ENCODE measurements around the gene SMCO4. TPM values are rescaled to one million over a fixed set of nuclear protein-coding genes. Genes with fewer than 3 reads are reported as not detected.

SMCO4 gene
- total and polyA plus RNA-seq, 2 experiments from 2014 or later, result 42.2 to 49.0 TPM

GRCh38 chr11:93432247-93432646 lies 110.9 kb downstream of the SMCO4 start:
- no peak for TF ChIP-seq EZH2 (IDR thresholded peaks at IDR 0.05; ENCODE audit: low read depth, unreplicated experiment)
- no peak for TF ChIP-seq CTCF (conservative IDR thresholded peaks at IDR 0.05; ENCODE audit: low read depth in 2 of 2)
- no peak for TF ChIP-seq JUNB (IDR thresholded peaks at IDR 0.05; ENCODE audit: unreplicated experiment)
- no peak for TF ChIP-seq CREB1 (CRISPR knock-in tag; IDR thresholded peaks at IDR 0.05; ENCODE audit: low read depth)
- TF ChIP-seq ETS1 (IDR thresholded peaks at IDR 0.05), result no peak
- TF ChIP-seq ZNF114 (CRISPR knock-in tag; IDR thresholded peaks at IDR 0.05), result no peak
- TF ChIP-seq STAT1 (IDR thresholded peaks at IDR 0.05; ENCODE audit: unreplicated experiment), result no peak
- TF ChIP-seq REST (IDR thresholded peaks at IDR 0.05; ENCODE audit: unreplicated experiment), result no peak
- TF ChIP-seq POLR2AphosphoS5 (IDR thresholded peaks at IDR 0.05; ENCODE audit: low read depth), result no peak
- no peaks in the 10 kb centered on the region for H3K27me3 ChIP-seq (ENCODE audit: insufficient read depth)
- H3K27me3 Mint-ChIP-seq (ENCODE audit: insufficient read depth, low read depth, poor library complexity), result peaks cover 4% of the 10 kb centered on the region

More at GRCh38 chr11:93432247-93432646, 110.9 kb downstream of the SMCO4 start:
- Histone ChIP-seq H3K4me3 (no peak overlapping the region), H3K36me3 (ENCODE audit: insufficient read depth) (no peaks in the 10 kb centered on the region), H2AFZ (no peak overlapping the region), H3F3A (replicated peaks; ENCODE audit: low read depth) (no peaks in the 10 kb centered on the region), H3K27ac (ENCODE audit: low read depth) (no peak overlapping the region), H3K4me2 (no peak overlapping the region), H4K20me1 (replicated peaks; ENCODE audit: insufficient read depth) (no peaks in the 10 kb centered on the region), H3K9me2 (ENCODE audit: insufficient read depth) (no peaks in the 10 kb centered on the region; the same call in 1 of the 2 replicates), H3K4me1 (ENCODE audit: insufficient read depth) (no peaks in the 10 kb centered on the region), H3K79me2 (replicated peaks; ENCODE audit: insufficient read depth) (no peaks in the 10 kb centered on the region)
- H3K9me3 Mint-ChIP-seq, result peaks cover 4% of the 10 kb centered on the region; the same call in 1 of the 3 replicates
- no peak overlapping the region for H3K4me3 Mint-ChIP-seq
- DNase-seq (ENCODE audit: low spot score), result no peak
- no peaks in the 10 kb centered on the region for H3K36me3 Mint-ChIP-seq (ENCODE audit: low read depth)
- no peak overlapping the region for H3K27ac Mint-ChIP-seq
- no peaks in the 10 kb centered on the region; the same call in 2 of the 3 replicates for H3K4me1 Mint-ChIP-seq
- no peak for ATAC-seq

Small RNA genes lying within 50 kb of the gene (small RNA-seq; reads per million reads assigned to genes)
- gene RN7SL223P (ENCODE audit: low replicate concordance), result not detected

Other genes with a start within 250 kb of the SMCO4 start
- gene DEUP1, start 212.6 kb downstream of the SMCO4 start, total RNA-seq (2014; rRNA removed; shearing (Covaris generic)), result 0.63 and 0.85 TPM in 2 replicates
- 1.7 and 2.1 TPM in 2 replicates for gene DEUP1, start 212.6 kb downstream of the SMCO4 start, polyA plus RNA-seq (2016; fragmentation: Nextera tagmentation; extraction: Ambion mirVana)
- gene CEP295, start 118.3 kb upstream of the SMCO4 start, total RNA-seq (2014; rRNA removed; shearing (Covaris generic)), result 16.5 and 25.8 TPM in 2 replicates
- 5.7 and 7.4 TPM in 2 replicates for gene CEP295, start 118.3 kb upstream of the SMCO4 start, polyA plus RNA-seq (2016; fragmentation: Nextera tagmentation; extraction: Ambion mirVana)
- gene TAF1D, start 198.1 kb upstream of the SMCO4 start, total RNA-seq (2014; rRNA removed; shearing (Covaris generic)), result 240 and 256 TPM in 2 replicates
- gene TAF1D, start 198.1 kb upstream of the SMCO4 start, polyA plus RNA-seq (2016; fragmentation: Nextera tagmentation; extraction: Ambion mirVana), result 199 and 246 TPM in 2 replicates
- gene C11orf54, start 198.3 kb upstream of the SMCO4 start, total RNA-seq (2014; rRNA removed; shearing (Covaris generic)), result 29.0 and 35.8 TPM in 2 replicates
- gene C11orf54, start 198.3 kb upstream of the SMCO4 start, polyA plus RNA-seq (2016; fragmentation: Nextera tagmentation; extraction: Ambion mirVana), result 38.8 and 43.1 TPM in 2 replicates
- 31.2 and 36.9 TPM in 2 replicates for gene MED17, start 240.9 kb upstream of the SMCO4 start, total RNA-seq (2014; rRNA removed; shearing (Covaris generic))
- 17.4 and 19.1 TPM in 2 replicates for gene MED17, start 240.9 kb upstream of the SMCO4 start, polyA plus RNA-seq (2016; fragmentation: Nextera tagmentation; extraction: Ambion mirVana)

Data from GM23338 (cell line).